GM12875 (cell line): ENCODE data around the gene ARHGAP19.
A peak's percentile ranks its signal among the peaks of the same experiment; 100 is the strongest.
"Not testable (repeated sequence)": the region's sequence is repeated elsewhere in the genome, so short reads cannot be mapped to it uniquely, and the experiment has no call there.

ENCODE experiments used
- H3K4me3 ChIP-seq: one replicate; pipeline ENCODE4 v1.5.1; 2011; ENCODE audit warnings: low read depth, low read length, control low read depth
- TF ChIP-seq, protein P1 (sequence below): IDR thresholded peaks from 2 replicates; pipeline ENCODE4 v1.5.1; 2011; ENCODE audit warnings: low read depth, mild to moderate bottlenecking, control low read depth, inconsistent platforms, low read length, moderate library complexity, borderline replicate concordance; ENCODE audit not compliant: insufficient read depth

The ARHGAP19 gene

DNA sequence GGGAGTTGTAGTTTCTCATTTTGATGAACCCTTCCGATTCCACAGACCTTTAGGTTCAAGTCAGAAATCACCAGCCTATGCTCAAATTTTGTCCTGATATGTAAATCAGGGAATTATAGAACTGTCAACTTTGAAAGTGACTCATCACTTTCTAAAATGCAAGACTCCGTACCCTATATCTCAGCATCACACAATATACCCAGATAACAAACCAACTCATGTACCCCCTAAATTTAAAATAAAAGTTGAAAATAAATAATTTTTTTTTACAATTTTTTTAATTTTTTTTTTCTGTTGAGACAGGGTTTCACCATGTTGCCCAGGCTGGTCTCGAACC, 393 bp upstream of the ARHGAP19 start:
- no peak overlapping the region for H3K4me3 ChIP-seq
- TF ChIP-seq, protein P1, sequence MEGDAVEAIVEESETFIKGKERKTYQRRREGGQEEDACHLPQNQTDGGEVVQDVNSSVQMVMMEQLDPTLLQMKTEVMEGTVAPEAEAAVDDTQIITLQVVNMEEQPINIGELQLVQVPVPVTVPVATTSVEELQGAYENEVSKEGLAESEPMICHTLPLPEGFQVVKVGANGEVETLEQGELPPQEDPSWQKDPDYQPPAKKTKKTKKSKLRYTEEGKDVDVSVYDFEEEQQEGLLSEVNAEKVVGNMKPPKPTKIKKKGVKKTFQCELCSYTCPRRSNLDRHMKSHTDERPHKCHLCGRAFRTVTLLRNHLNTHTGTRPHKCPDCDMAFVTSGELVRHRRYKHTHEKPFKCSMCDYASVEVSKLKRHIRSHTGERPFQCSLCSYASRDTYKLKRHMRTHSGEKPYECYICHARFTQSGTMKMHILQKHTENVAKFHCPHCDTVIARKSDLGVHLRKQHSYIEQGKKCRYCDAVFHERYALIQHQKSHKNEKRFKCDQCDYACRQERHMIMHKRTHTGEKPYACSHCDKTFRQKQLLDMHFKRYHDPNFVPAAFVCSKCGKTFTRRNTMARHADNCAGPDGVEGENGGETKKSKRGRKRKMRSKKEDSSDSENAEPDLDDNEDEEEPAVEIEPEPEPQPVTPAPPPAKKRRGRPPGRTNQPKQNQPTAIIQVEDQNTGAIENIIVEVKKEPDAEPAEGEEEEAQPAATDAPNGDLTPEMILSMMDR: no peak

DNA sequence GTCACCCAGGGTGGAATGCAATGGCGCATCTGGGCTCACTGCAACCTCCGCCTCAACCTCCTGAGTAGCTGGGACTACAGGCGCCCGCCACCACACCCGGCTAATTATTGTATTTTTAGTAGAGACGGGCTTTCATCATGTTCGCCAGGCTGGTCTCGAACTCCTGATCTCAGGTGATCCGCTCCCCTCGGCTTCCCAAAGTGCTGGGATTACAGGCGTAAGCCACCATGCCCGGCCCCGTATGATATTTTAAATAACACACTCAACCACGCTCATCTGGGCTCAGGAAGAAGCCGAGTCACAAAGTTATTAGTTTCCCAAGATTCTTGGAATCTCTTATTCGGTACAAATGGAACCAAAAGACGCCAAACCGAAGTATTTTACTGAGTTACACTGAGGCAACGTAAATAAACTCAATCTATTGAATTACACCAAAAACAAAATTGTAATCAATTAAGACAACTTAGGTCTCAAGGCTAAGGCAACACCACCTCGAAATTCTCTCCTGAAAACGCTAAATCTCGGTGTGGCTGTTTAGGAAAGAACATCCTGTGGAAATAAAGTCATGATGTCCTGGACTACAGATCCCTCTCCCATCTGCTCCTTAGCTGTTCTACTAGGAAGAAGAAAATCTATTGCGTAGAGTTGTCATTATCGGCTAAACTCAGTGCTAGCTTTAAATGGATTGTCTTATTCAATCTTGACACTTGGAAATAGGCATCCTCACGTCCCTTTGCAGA, 910 bp downstream of the ARHGAP19 start:
- TF ChIP-seq, protein P1: no peak
- peak overlapping the region; percentile 86 for H3K4me3 ChIP-seq

DNA sequence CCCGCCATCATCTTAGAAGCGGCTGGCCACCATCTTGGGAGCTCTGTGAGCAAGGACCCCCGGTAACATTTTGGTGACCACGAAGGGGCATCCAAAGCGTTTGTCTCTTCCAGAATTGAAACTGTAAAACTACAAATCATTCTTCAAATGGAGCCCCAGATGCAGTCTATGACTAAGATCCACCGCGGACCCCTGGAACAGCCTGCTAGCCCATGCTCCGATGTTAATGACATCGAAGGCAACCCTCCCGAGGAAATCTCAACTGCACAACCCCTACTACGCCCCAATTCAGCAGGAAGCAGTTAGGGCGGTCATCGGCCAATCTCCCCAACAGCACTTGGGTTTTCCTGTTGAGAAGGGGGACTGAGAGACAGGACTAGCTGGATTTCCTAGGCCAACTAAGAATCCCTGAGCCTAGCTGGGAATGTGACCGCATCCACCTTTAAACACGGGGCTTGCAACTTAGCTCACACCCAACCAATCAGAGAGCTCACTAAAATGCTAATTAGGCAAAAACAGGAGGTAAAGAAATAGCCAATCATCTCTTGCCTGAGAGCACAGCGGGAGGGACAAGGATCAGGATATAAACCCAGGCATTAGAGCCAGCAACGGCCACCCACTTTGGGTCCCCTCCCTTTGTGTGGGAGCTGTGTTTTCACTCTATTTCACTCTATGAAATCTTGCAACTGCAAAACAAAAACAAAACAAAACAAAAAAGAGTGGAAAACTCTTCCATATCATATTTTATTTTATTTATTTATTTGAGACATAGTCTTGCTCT, 1.7 kb downstream of the ARHGAP19 start:
- H3K4me3 ChIP-seq: not testable (repeated sequence)

DNA sequence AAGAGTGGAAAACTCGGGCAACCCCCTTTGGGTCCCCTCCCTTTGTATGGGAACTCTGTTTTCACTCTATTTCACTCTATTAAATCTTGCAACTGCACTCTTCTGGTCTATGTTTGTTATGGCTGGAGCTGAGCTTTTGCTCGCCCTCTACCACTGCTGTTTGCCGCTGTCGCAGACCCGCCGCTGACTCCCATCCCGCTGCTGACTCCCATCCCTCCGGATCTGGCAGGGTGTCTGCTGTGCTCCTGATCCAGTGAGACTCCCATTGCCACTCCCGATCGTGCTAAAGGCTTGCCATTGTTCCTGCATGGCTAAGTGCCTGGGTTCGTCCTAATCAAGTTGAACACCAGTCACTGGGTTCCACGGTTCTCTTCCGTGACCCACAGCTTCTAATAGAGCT, 2.4 kb downstream of the ARHGAP19 start:
- H3K4me3 ChIP-seq: not testable (repeated sequence)

DNA sequence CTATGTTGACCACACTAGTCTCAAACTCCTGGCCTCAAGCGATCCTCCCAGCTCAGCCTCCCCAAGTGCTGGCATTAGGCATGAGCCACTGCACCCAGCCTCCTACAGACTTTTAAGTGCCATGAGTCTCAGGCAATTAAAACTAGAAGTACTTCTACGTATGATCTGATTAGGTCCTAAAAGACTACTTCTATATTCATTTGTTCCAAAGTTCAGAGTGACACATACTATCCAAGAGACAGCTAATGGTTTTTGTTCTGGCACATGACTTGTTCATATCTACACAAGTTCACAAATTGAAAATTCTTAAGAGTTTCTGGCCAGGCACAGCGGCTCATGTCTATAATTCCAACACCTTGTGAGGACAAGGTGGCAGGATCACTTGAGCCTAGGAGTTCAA, 11.7 kb downstream of the ARHGAP19 start:
- no peak overlapping the region for H3K4me3 ChIP-seq
- TF ChIP-seq, protein P1: no peak

DNA sequence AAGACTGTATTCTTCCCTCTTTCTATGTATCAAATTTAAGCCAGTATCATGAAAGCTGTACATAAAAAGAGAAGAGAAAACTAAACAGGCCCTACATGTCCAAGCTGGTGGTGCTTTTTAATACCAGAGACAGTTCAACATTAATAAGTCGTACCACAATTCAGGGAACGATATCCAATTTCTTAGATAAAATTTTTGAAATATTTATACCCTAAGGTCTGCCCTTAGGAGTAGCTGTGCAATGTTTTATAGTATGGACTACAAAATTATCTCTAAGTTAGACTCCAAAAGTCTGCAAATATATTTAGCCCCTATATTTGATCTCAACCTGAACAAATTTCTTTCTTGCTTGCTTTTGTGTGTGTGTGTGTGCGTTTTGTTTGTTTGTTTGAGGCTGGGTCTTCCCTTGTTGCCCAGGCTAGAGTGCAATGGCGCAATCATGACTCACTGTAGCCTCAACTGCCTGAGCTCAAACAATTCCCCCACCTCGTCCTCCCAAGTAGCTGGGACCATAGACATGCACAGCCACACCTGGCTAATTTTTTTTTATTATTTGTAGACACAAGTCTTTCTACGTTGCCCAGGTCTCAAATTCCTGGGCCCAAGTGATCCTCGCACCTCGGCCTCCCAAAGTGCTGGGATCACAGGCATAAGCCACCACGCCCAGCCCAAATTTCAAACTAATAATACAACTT, 13.2 kb downstream of the ARHGAP19 start:
- TF ChIP-seq, protein P1: no peak
- H3K4me3 ChIP-seq: no peak overlapping the region

DNA sequence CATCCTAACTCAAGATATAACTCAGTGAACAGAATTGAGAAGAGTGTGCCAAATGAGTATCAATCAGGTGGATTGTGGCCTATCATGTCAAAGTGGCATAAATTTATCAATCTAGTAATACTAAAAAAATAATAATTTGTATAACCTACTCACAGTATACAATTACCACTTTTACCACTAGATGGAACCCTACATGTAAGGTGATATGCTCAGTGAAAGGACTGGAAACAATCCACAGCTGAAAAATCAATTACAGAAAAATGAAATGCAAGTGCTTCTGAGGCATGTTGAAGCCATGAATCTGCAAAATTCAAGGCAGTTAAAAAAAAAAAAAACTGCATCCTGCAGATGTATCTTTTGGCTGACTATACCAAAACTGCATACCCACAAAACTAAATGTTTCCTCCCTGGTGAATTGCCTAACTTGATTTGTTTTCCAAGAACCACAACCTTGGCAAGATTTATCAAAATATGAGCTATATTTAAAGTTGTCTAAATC, 13.9 kb downstream of the ARHGAP19 start:
- H3K4me3 ChIP-seq: no peak overlapping the region

More for the DNA sequence above, 13.9 kb downstream of the ARHGAP19 start:
- TF ChIP-seq, protein P1: peak; percentile 36; the same call in 1 of the 2 replicates
